ENCODE data around the gene IRAG1.
"Not testable (repeated sequence)": the region's sequence is repeated elsewhere in the genome, so short reads cannot be mapped to it uniquely, and the experiment has no call there.

The IRAG1 gene

DNA sequence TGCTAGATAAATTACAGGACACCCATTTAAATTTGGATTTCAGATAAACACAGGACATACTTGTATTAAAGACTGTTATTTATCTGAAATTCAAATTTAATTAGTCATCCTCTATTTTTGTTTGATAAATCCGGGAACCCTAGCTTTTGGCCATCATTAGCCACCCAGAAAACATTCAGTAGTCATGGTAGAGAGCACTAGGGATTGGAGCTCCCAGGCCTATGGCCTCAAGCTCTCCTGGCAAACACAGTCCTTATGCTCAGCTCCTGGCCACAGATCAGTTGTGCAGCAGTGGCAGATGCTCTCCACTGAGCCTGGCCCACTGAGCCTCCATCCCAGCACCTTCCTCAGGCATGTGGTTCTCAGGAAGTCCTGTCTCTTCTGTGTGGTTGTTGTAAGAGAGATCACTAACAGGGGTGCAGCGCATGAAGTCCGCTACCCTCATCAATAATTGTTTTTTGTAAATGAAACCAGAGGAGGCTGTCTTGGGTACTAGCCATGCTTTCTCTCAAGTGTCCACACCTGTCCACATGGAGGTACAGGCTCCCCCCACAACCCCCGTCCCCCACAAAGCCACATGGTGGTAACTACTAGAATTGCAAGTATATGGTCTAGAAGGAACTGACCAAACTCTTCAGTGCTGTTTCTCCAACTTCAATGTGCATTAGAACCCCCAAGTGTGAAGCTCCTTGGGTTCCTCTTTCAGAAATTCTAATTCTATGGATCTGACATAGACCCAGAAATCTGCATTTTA is 1.1 kb upstream of the IRAG1 start:
- no peak overlapping the region for H3K4me3 ChIP-seq (ENCODE audit: low read depth, low read length)
- no peak for DNase-seq (ENCODE audit: low read depth)
- no peak for TF ChIP-seq CTCF (IDR thresholded peaks at IDR 0.05; ENCODE audit: insufficient read depth, low read depth, low read length, missing control alignments)

- H3K4me3 ChIP-seq (ENCODE audit: low read depth, low read length) = no peak overlapping the region
- no peak for DNase-seq (ENCODE audit: low read depth)
- TF ChIP-seq CTCF (IDR thresholded peaks at IDR 0.05; ENCODE audit: insufficient read depth, low read depth, low read length, missing control alignments) = no peak
Measured at GRCh38 chr11:10692531-10693115, 932 bp downstream of the IRAG1 start.

DNA sequence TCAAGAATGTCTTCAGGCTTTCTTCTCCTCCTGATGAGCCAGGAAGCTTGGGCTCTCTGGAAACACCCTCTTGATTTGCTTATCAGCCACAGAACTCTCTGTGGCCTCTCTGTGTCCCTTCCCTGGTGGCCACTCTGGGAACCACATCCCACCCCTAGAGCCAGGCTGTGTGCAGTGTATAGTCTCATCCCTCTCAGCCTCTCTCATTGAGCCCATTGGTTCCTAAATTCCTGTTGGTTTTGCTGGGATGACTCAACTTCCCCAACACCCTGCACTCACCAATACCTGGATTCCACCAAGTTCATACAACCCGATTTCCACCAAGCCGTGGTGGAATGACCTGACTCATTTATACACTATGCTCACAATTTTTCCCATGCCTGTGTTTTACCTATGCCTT is 5.2 kb downstream of the IRAG1 start:
- peak; percentile 36 for TF ChIP-seq CTCF (IDR thresholded peaks at IDR 0.05; ENCODE audit: insufficient read depth, low read depth, low read length, missing control alignments)
- DNase-seq (ENCODE audit: low read depth) = peak; percentile 22

DNA sequence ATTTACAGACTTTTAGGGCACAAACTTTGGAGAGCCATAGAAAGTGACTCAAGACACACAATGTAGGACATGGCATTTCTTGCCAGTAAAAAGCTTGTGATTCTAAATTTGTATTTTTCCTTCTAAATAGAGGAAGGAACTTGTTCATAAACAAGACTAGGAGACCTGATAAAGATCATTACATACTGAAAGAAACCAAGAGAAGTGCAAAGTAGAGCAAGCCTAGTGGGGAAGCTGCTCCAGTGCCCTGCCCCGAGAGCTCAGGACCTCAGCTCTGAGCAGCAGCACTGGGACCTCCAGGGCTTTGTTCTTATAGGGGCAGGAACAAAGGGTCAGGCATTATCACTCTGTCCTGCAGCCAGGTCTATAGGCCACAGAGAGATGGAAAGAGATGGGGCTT is 7.2 kb downstream of the IRAG1 start:
- no peak for TF ChIP-seq CTCF (IDR thresholded peaks at IDR 0.05; ENCODE audit: insufficient read depth, low read depth, low read length, missing control alignments)

More for the DNA sequence above, 5.2 kb downstream of the IRAG1 start:
- no peak overlapping the region for H3K4me3 ChIP-seq (ENCODE audit: low read depth, low read length)

GRCh38 chr11:10683429-10683828 is 10.1 kb downstream of the IRAG1 start:
- no peak for TF ChIP-seq CTCF (IDR thresholded peaks at IDR 0.05; ENCODE audit: insufficient read depth, low read depth, low read length, missing control alignments)
- no peak overlapping the region for H3K4me3 ChIP-seq (ENCODE audit: low read depth, low read length)
- no peak for DNase-seq (ENCODE audit: low read depth)

More for the DNA sequence above, 7.2 kb downstream of the IRAG1 start:
- H3K4me3 ChIP-seq (ENCODE audit: low read depth, low read length) = no peak overlapping the region
- no peak for DNase-seq (ENCODE audit: low read depth)

DNA sequence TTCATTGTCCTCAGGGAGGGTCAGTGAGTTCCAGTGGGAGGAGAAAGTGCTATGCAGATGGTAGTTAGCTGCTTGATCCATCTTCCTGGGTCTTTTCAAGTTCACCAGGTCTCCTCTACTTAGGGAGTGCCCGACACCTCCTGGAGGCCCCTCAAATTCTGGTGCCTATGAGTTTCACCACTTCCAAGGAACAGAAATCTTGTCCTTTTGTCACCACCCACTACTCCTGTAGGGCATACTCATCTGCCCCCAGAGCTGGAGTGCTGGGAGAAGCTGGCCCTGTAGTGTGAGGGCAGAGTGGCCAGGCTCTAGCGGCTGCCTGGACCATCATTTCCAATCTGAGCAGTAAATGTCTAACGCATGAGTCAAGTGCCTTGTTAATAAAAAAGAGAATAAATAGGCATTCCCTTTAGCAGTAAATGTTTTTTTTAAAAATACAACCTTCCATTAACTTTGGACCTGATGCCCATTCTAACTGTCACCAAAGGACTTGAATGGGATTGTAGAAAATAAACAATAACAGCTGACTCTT is 12.5 kb downstream of the IRAG1 start:
- no peak for DNase-seq (ENCODE audit: low read depth)
- no peak for TF ChIP-seq CTCF (IDR thresholded peaks at IDR 0.05; ENCODE audit: insufficient read depth, low read depth, low read length, missing control alignments)
- H3K4me3 ChIP-seq (ENCODE audit: low read depth, low read length) = no peak overlapping the region

GRCh38 chr11:10680279-10680678 is 13.3 kb downstream of the IRAG1 start:
- H3K4me3 ChIP-seq (ENCODE audit: low read depth, low read length); DNase-seq (ENCODE audit: low read depth): not testable (repeated sequence)

Data from GM12865 (cell line).